ENCODE measurements around the gene ARRB1.
"Not testable (repeated sequence)": the region's sequence is repeated elsewhere in the genome, so short reads cannot be mapped to it uniquely, and the experiment has no call there.

Gene ARRB1

GRCh38 chr11:75371949-75372876 lies 20.8 kb upstream of the ARRB1 start:
- Histone ChIP-seq H3K4me1 (ENCODE audit: low read length) (no peaks in the 10 kb centered on the region), H3K4me3 (ENCODE audit: low read length) (no peak overlapping the region), H3K79me2 (ENCODE audit: low read length) (no peaks in the 10 kb centered on the region), H3K9ac (ENCODE audit: low read length) (no peak overlapping the region), H3K9me3 (ENCODE audit: insufficient read depth, low read length) (no peaks in the 10 kb centered on the region), H3K36me3 (replicated peaks; ENCODE audit: low read depth, low read length) (no peaks in the 10 kb centered on the region), H3K27ac (ENCODE audit: low read length) (no peak overlapping the region), H4K20me1 (ENCODE audit: insufficient read depth, low read length) (no peaks in the 10 kb centered on the region), H3K27me3 (ENCODE audit: low read depth, low read length) (peaks cover 20% of the 10 kb centered on the region), H3K4me2 (ENCODE audit: low read length) (no peak overlapping the region), H2AFZ (ENCODE audit: low read depth, low read length) (no peak overlapping the region)
- TF ChIP-seq EZH2phosphoT487 (IDR thresholded peaks at IDR 0.05; ENCODE audit: low read depth): no peak
- TF ChIP-seq CTCF (IDR thresholded peaks at IDR 0.05; ENCODE audit: low read depth, low read length): no peak

GRCh38 chr11:75369560-75370255 lies 18.2 kb upstream of the ARRB1 start:
- H3K9ac ChIP-seq (ENCODE audit: low read length): no peak overlapping the region
- H3K4me1 ChIP-seq (ENCODE audit: low read length): peaks cover 5% of the 10 kb centered on the region; the same call in 1 of the 2 replicates
- no peaks in the 10 kb centered on the region for H3K79me2 ChIP-seq (ENCODE audit: low read length)
- TF ChIP-seq CTCF (IDR thresholded peaks at IDR 0.05; ENCODE audit: low read depth, low read length): no peak
- TF ChIP-seq EZH2phosphoT487 (IDR thresholded peaks at IDR 0.05; ENCODE audit: low read depth): no peak
- no peak overlapping the region for H3K4me3 ChIP-seq (ENCODE audit: low read length)
- H2AFZ ChIP-seq (ENCODE audit: low read depth, low read length): no peak overlapping the region
- no peaks in the 10 kb centered on the region for H4K20me1 ChIP-seq (ENCODE audit: insufficient read depth, low read length)
- no peak overlapping the region for H3K4me2 ChIP-seq (ENCODE audit: low read length)
- H3K36me3 ChIP-seq (replicated peaks; ENCODE audit: low read depth, low read length): no peaks in the 10 kb centered on the region
- H3K27me3 ChIP-seq (ENCODE audit: low read depth, low read length): peaks cover 21% of the 10 kb centered on the region
- H3K9me3 ChIP-seq (ENCODE audit: insufficient read depth, low read length): no peaks in the 10 kb centered on the region
- no peak overlapping the region for H3K27ac ChIP-seq (ENCODE audit: low read length)

GRCh38 chr11:75366826-75367225 lies 15.4 kb upstream of the ARRB1 start:
- peaks cover 23% of the 10 kb centered on the region for H3K27me3 ChIP-seq (ENCODE audit: low read depth, low read length)
- H3K79me2 ChIP-seq (ENCODE audit: low read length); H3K9me3 ChIP-seq (ENCODE audit: insufficient read depth, low read length); H3K36me3 ChIP-seq (replicated peaks; ENCODE audit: low read depth, low read length); H3K4me1 ChIP-seq (ENCODE audit: low read length); H3K27ac ChIP-seq (ENCODE audit: low read length); H4K20me1 ChIP-seq (ENCODE audit: insufficient read depth, low read length); H3K4me3 ChIP-seq (ENCODE audit: low read length); H3K4me2 ChIP-seq (ENCODE audit: low read length); H3K9ac ChIP-seq (ENCODE audit: low read length); H2AFZ ChIP-seq (ENCODE audit: low read depth, low read length): not testable (repeated sequence)

- Histone ChIP-seq H4K20me1 (ENCODE audit: insufficient read depth, low read length) (no peaks in the 10 kb centered on the region), H3K9ac (ENCODE audit: low read length) (no peak overlapping the region), H3K4me2 (ENCODE audit: low read length) (no peak overlapping the region), H3K4me1 (ENCODE audit: low read length) (peaks cover 5% of the 10 kb centered on the region; the same call in 1 of the 2 replicates), H2AFZ (ENCODE audit: low read depth, low read length) (no peak overlapping the region), H3K27me3 (ENCODE audit: low read depth, low read length) (peaks cover 16% of the 10 kb centered on the region), H3K4me3 (ENCODE audit: low read length) (no peak overlapping the region), H3K79me2 (ENCODE audit: low read length) (no peaks in the 10 kb centered on the region), H3K9me3 (ENCODE audit: insufficient read depth, low read length) (no peaks in the 10 kb centered on the region), H3K27ac (ENCODE audit: low read length) (no peak overlapping the region), H3K36me3 (replicated peaks; ENCODE audit: low read depth, low read length) (no peaks in the 10 kb centered on the region)
- TF ChIP-seq EZH2phosphoT487 (IDR thresholded peaks at IDR 0.05; ENCODE audit: low read depth) (no peak), CTCF (IDR thresholded peaks at IDR 0.05; ENCODE audit: low read depth, low read length) (no peak)
These were observed 14.3 kb upstream of the ARRB1 start for GRCh38 chr11:75365711-75366181.

GRCh38 chr11:75362285-75362684 lies 10.8 kb upstream of the ARRB1 start:
- not testable (repeated sequence) for H3K27ac ChIP-seq (ENCODE audit: low read length); H3K4me3 ChIP-seq (ENCODE audit: low read length); H3K4me2 ChIP-seq (ENCODE audit: low read length); H4K20me1 ChIP-seq (ENCODE audit: insufficient read depth, low read length); H3K9me3 ChIP-seq (ENCODE audit: insufficient read depth, low read length); H2AFZ ChIP-seq (ENCODE audit: low read depth, low read length); H3K9ac ChIP-seq (ENCODE audit: low read length); H3K4me1 ChIP-seq (ENCODE audit: low read length); H3K79me2 ChIP-seq (ENCODE audit: low read length); H3K36me3 ChIP-seq (replicated peaks; ENCODE audit: low read depth, low read length)
- peaks cover 16% of the 10 kb centered on the region for H3K27me3 ChIP-seq (ENCODE audit: low read depth, low read length)

Measured in OCI-LY3 (cell line).